GM12878 (cell line): ENCODE data around the gene MYMX. TPM values are rescaled to one million over a fixed set of nuclear protein-coding genes. Genes with fewer than 3 reads are reported as not detected.

Source experiments
- ATAC-seq: fragments of 200-7000 bp; cut with Tn5 transposase; 3 replicates; pipeline ENCODE4 v1.9.1; 2020; ENCODE audit warnings: mild to moderate bottlenecking, moderate library complexity
- BruUV-seq: library from RNA; stranded (reverse); fragments of 400-500 nt; replicated peaks from 2 replicates; lab custom pipeline; 2021; lab: Mats Ljungman, UMichigan
- CTCF ChIA-PET: fragments of 300-600 bp; sonication (Branson Sonifier 250); formaldehyde crosslinking; extraction: SDS; loops from one replicate; lab custom pipeline; 2021; ENCODE audit warnings: inconsistent platforms; lab: Yijun Ruan, JAX
- POLR2A ChIA-PET: fragments of 350-600 bp; formaldehyde crosslinking; extraction: SDS; loops from one replicate; lab custom pipeline; 2021; ENCODE audit warnings: inconsistent platforms; lab: Charles Lee
- RAD21 ChIA-PET: fragments of 300-600 bp; sonication (Branson Sonifier 250); formaldehyde crosslinking; loops from one replicate; lab custom pipeline; 2023; ENCODE audit warnings: antibody characterized with exemption; ENCODE audit not compliant: unreplicated experiment; lab: Charles Lee
- SMC1A ChIA-PET: fragments of 300-600 bp; sonication (Branson Sonifier 250); formaldehyde crosslinking; loops from one replicate; lab custom pipeline; 2023; ENCODE audit not compliant: unreplicated experiment, uncharacterized antibody; lab: Charles Lee
- DNase-seq: peaks from one replicate; pipeline ENCODE4 v3.0.0-alpha.2; 2011; ENCODE audit warnings: low read depth, low spot score
- FAIRE-seq: peaks from 3 replicates; lab custom pipeline; 2011; peaks lifted over from hg19 to GRCh38; lab: Jason Lieb, UNC
- H2AFZ ChIP-seq: 2 replicates; pipeline ENCODE4 v1.6.0; 2011; ENCODE audit warnings: low read depth, low read length, control low read depth; ENCODE audit not compliant: control insufficient read depth
- H3K27ac ChIP-seq: 2 replicates; pipeline ENCODE4 v1.5.1; 2011; ENCODE audit warnings: control low read depth; ENCODE audit not compliant: control insufficient read depth, insufficient read depth
- H3K27me3 ChIP-seq, 2 experiments: replicated peaks in 1 of 2; 2 replicates each; pipeline versions ENCODE4 v1.6.0 to v1.6.1; 2011; ENCODE audit warnings: low read length in 1 of 2; ENCODE audit not compliant: control insufficient read depth in 2 of 2, insufficient read depth in 2 of 2
- H3K36me3 ChIP-seq, 2 experiments: 2 replicates each; pipeline ENCODE4 v1.5.1; 2011; ENCODE audit warnings: low read length in 1 of 2; ENCODE audit not compliant: control insufficient read depth in 2 of 2, insufficient read depth in 2 of 2
- H3K4me1 ChIP-seq: 2 replicates; pipeline ENCODE4 v1.6.1; 2011; ENCODE audit warnings: mild to moderate bottlenecking, low read length, moderate library complexity, mixed read lengths; ENCODE audit not compliant: control insufficient read depth, insufficient read depth
- H3K4me2 ChIP-seq: 2 replicates; pipeline ENCODE4 v1.6.0; 2011; ENCODE audit warnings: control low read depth; ENCODE audit not compliant: control insufficient read depth, insufficient read depth
- H3K4me3 ChIP-seq: fragments of 200-600 bp; sonication (generic); 2 replicates; pipeline ENCODE4 v1.5.1; 2016
- H3K79me2 ChIP-seq: 2 replicates; pipeline ENCODE4 v1.6.0; 2011; ENCODE audit warnings: low read length; ENCODE audit not compliant: control insufficient read depth, insufficient read depth
- H3K9ac ChIP-seq: 2 replicates; pipeline ENCODE4 v1.8.0; 2011; ENCODE audit warnings: low read length, control low read depth, mixed read lengths; ENCODE audit not compliant: control insufficient read depth, insufficient read depth
- H3K9me3 ChIP-seq: replicated peaks from 3 replicates; pipeline ENCODE4 v1.5.1; 2011; ENCODE audit warnings: mild to moderate bottlenecking, low read length; ENCODE audit not compliant: control insufficient read depth, insufficient read depth
- H4K20me1 ChIP-seq: 2 replicates; pipeline ENCODE4 v1.6.0; 2011; ENCODE audit not compliant: control insufficient read depth, insufficient read depth
- BACH1 ChIP-seq: fragments of 450-650 bp; IDR thresholded peaks from 2 replicates; pipeline ENCODE4 v1.6.1; 2017; ENCODE audit warnings: mild to moderate bottlenecking, borderline replicate concordance
- BCLAF1 ChIP-seq: fragments of 450-650 bp; IDR thresholded peaks from 2 replicates; pipeline ENCODE4 v1.6.1; 2017; ENCODE audit warnings: antibody characterized with exemption, mild to moderate bottlenecking, moderate library complexity
- EED ChIP-seq: sonication (generic); IDR thresholded peaks from 2 replicates; pipeline ENCODE4 v1.6.1; 2016; ENCODE audit warnings: antibody characterized with exemption, low read depth
- GABPA ChIP-seq: IDR thresholded peaks from 2 replicates; pipeline ENCODE4 v1.6.1; 2014; ENCODE audit warnings: antibody characterized with exemption, low read depth, mild to moderate bottlenecking, inconsistent platforms
- GATAD2B ChIP-seq: fragments of 450-650 bp; conservative IDR thresholded peaks from 2 replicates; pipeline ENCODE4 v1.6.1; 2017; ENCODE audit warnings: low read depth, mild to moderate bottlenecking, moderate library complexity
- HDGF ChIP-seq: fragments of 450-650 bp; IDR thresholded peaks from 2 replicates; pipeline ENCODE4 v1.6.1; 2016; ENCODE audit warnings: antibody characterized with exemption
- POLR2AphosphoS2 ChIP-seq: IDR thresholded peaks from 2 replicates; pipeline ENCODE4 v1.6.1; 2011; ENCODE audit warnings: low read depth, mild to moderate bottlenecking, low read length, improper control_type of control experiment, moderate library complexity
- SKIL ChIP-seq: fragments of 450-650 bp; IDR thresholded peaks from 2 replicates; pipeline ENCODE4 v1.6.1; 2017; ENCODE audit warnings: mild to moderate bottlenecking, low read depth, inconsistent platforms; ENCODE audit not compliant: poor library complexity, severe bottlenecking
- SMAD5 ChIP-seq: IDR thresholded peaks from 2 replicates; pipeline ENCODE4 v1.6.1; 2016; ENCODE audit warnings: antibody characterized with exemption, low read depth
- SMARCA5 ChIP-seq: fragments of 450-650 bp; IDR thresholded peaks from 2 replicates; pipeline ENCODE4 v1.6.1; 2017; ENCODE audit warnings: mild to moderate bottlenecking
- TBL1XR1 ChIP-seq: IDR thresholded peaks from 2 replicates; pipeline ENCODE4 v1.6.1; 2012; ENCODE audit warnings: low read depth, low read length, improper control_type of control experiment
- ZNF687 ChIP-seq: fragments of 450-650 bp; IDR thresholded peaks from 2 replicates; pipeline ENCODE4 v1.6.1; 2017; ENCODE audit warnings: mild to moderate bottlenecking, moderate library complexity
- WGBS: methylation state at CpG from one replicate; pipeline ENCODE4 v1.1.6; 2016; ENCODE audit warnings: low lambda C conversion rate; ENCODE audit not compliant: insufficient replicate concordance, insufficient coverage; ENCODE audit errors: missing lambda C conversion rate; 5-methylcytosine and 5-hydroxymethylcytosine counted together
- in situ Hi-C: fragments of 300-500 bp; cut with MboI; formaldehyde crosslinking; loops from 9 replicates; pipeline ENCODE4 v1.14.3; 2018; ENCODE audit warnings: mixed read lengths
- intact Hi-C: fragments of 100-400 bp; cut with micrococcal nuclease; formaldehyde crosslinking; loops from one replicate; pipeline ENCODE4 v1.14.2; 2022; ENCODE audit not compliant: unreplicated experiment
- polyA plus RNA-seq, 11 experiments: library from polyadenylated mRNA; depleted of rRNA in 4 of 11; unstranded in 6 of 11; stranded (reverse) in 5 of 11; fragments of >200 nt; fragmentation: Nextera tagmentation in 4 of 11; fragmentation: Illumina TruSeq in 1 of 11; extraction: Ambion mirVana in 4 of 11; extraction: Trizol in 1 of 11; gene quantifications; 1 replicate in 1 of 11; 2 replicates in 10 of 11; pipeline versions ENCODE4 v1.2.1 to v1.2.3, GENCODE V29; 2011 to 2016; ENCODE audit warnings: inconsistent platforms in 2 of 11, missing spikeins in 2 of 11, low read depth in 1 of 11
- total RNA-seq, 4 experiments: library from RNA; depleted of rRNA in 3 of 4; stranded (reverse); fragments of >200 nt in 3 of 4; fragmentation: Illumina TruSeq in 1 of 4; extraction: Trizol in 1 of 4; gene quantifications; 2 replicates each; pipeline versions ENCODE4 v1.2.1 to v1.2.3, GENCODE V29; 2013 to 2021

MYMX gene
- total and polyA plus RNA-seq, 10 of the 15 experiments (the other 5 are each of a cell fraction or from before 2014, with no cell fraction given): not detected

DNA sequence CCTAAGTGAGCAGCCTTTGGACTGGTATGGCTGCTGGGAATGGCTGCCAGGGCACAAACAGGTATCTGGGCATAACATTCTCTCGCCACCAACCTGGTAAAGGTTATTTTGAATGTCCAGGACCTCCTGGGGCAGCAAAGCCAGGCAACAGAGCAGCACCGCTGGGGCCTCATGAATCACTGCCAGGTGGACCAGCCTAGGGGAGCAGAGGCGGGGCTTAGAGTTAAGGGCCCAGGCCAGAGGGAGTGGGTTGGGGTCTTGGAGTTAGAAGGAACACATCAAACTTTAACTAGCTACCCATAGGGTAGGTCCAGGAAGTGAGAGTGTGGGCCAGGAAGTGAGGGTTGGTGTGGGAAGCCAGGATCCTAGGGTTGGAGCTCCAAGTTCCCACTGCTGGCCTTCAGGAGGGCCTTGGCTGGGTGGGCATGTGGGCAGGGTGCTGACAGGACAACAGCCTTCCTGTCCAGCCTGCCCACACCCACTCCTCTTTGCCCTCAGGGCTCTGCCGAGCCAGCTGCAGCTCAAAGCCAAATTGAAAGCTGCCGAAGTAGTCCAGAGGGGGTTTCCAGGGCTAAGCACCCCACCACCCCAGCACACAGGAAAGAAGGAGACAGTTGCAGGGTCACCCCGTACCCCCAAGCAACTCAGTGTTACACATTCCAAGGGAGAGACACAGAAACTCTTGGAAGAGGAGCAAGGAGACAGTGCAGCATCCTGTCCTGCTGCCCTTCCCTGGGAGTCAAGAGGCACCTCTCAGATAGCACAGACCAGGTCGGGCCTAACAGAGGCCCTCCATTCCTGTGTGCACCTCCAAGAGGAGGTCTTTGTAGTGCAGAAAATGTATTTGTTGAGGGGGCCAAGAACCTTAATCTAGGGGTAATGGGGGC is 46.0 kb downstream of the MYMX start:
- intact Hi-C loops: no loop called here
- Histone ChIP-seq H3K27me3 (no peaks in the 10 kb centered on the region), H3K4me3 (peak overlapping the region; percentile 98), H3K4me2 (peak overlapping the region; percentile 98), H3K9ac (peak overlapping the region; percentile 90), H3K27ac (peak overlapping the region; percentile 99), H3K36me3 (peaks cover 13 to 21% of the 10 kb centered on the region in 2 experiments), H3K4me1 (peaks cover 69% of the 10 kb centered on the region), H3K9me3 (no peaks in the 10 kb centered on the region), H3K79me2 (peaks cover 73% of the 10 kb centered on the region), H4K20me1 (no peaks in the 10 kb centered on the region), H2AFZ (no peak overlapping the region)
- FAIRE-seq: no peak
- in situ Hi-C loops: no loop called here
- no peak for DNase-seq
- ChIA-PET CTCF (interaction anchor here (0.7 to 2.5 kb wide), 16 partner anchors 9 to 492 kb away, joined by 3 to 24 read pairs (median 5); partner anchors contain the start of genes HSP90AB1 and VEGFA), SMC1A (interaction anchor here (0.7 to 2.2 kb wide), 8 partner anchors 9 to 167 kb away, joined by 3 to 18 read pairs (median 4); partner anchors contain the start of gene HSP90AB1), RAD21 (interaction anchor here (0.6 to 2.2 kb wide), 8 partner anchors 9 to 184 kb away, joined by 3 to 12 read pairs (median 5); partner anchors contain the start of genes HSP90AB1 and SLC29A1), POLR2A (interaction anchor here (0.5 to 10.7 kb wide), 11 partner anchors 8 to 624 kb away, joined by 3 to 131 read pairs (median 5); partner anchors contain the start of genes HSP90AB1, MYMX, SLC29A1 and VEGFA)
- 2% methylated on average over 7 of the region's 7 CpGs for WGBS
- no TSS peak for BruUV-seq
- ATAC-seq: peak; percentile 1; the same call in 2 of the 3 replicates
- TF ChIP-seq GABPA: no peak
- no peak for TF ChIP-seq EED
- TF ChIP-seq GATAD2B: peak; percentile 50; the same call in 1 of the 2 replicates
- TF ChIP-seq TBL1XR1: 0 out of 2 replicates have a peak, but pooled peaks have one; percentile 45
- 0 out of 2 replicates have a peak, but pooled peaks have one; percentile 33 for TF ChIP-seq SMAD5
- TF ChIP-seq POLR2AphosphoS2: 0 out of 2 replicates have a peak, but pooled peaks have one; percentile 5
- TF ChIP-seq SMARCA5: peak; percentile 25; the same call in 1 of the 2 replicates
- no peak for TF ChIP-seq SKIL
- no peak for TF ChIP-seq BCLAF1
- peak; percentile 56; the same call in 1 of the 2 replicates for TF ChIP-seq ZNF687
- peak; percentile 11; the same call in 1 of the 2 replicates for TF ChIP-seq HDGF
- peak; percentile 57; the same call in 1 of the 2 replicates for TF ChIP-seq BACH1
